IPS-18a (cell line): Measurements from ENCODE around the gene FBXO45.
"Not testable (repeated sequence)": the region's sequence is repeated elsewhere in the genome, so short reads cannot be mapped to it uniquely, and the experiment has no call there.

Experiments
- H3K27ac ChIP-seq: one replicate; pipeline ENCODE4 v1.5.1; 2013; ENCODE audit warnings: low read length
- H3K27me3 ChIP-seq: one replicate; pipeline ENCODE4 v1.6.1; 2013; ENCODE audit warnings: mild to moderate bottlenecking, low read length; ENCODE audit not compliant: control insufficient read depth, insufficient read depth
- H3K36me3 ChIP-seq: one replicate; pipeline ENCODE4 v1.6.1; 2013; ENCODE audit warnings: low read depth, low read length; ENCODE audit not compliant: control insufficient read depth
- H3K4me1 ChIP-seq: one replicate; pipeline ENCODE4 v1.6.1; 2013; ENCODE audit warnings: low read depth, low read length; ENCODE audit not compliant: control insufficient read depth
- H3K4me3 ChIP-seq: one replicate; pipeline ENCODE4 v1.5.1; 2013; ENCODE audit warnings: low read length
- H3K9ac ChIP-seq: one replicate; pipeline ENCODE4 v1.6.1; 2013; ENCODE audit warnings: mild to moderate bottlenecking, low read length, moderate library complexity
- H3K9me3 ChIP-seq: one replicate; pipeline ENCODE4 v1.6.1; 2013; ENCODE audit warnings: low read depth, low read length; ENCODE audit not compliant: control insufficient read depth

Gene FBXO45

GRCh38 chr3:196541684-196542445 lies 26.6 kb upstream of the FBXO45 start:
- Histone ChIP-seq H3K4me1 (no peaks in the 10 kb centered on the region), H3K27ac (no peak overlapping the region), H3K4me3 (no peak overlapping the region), H3K9ac (no peak overlapping the region), H3K27me3 (no peaks in the 10 kb centered on the region), H3K36me3 (no peaks in the 10 kb centered on the region), H3K9me3 (no peaks in the 10 kb centered on the region)

DNA sequence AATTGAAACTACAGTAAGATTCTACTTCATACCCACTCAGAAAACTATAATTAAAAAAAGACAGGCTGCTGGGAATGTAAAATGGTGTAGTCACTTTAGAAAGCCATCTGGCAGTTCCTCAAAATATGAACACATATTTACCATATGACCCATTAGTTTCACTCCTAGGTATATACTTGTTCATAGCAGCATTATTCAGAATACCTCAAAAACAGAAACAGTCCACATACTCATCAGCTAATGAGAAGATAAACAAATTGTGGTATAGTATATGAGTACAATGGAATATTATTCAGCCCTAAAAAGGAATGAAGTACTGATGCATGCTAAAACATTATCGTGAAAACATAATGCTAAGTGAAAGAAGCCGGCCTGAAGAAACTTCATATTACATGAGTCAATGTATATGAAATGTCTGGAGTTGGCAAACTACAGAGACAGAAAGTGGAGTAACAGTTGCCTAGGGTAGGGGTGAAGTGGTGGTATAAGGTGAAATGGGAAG lies 23.9 kb upstream of the FBXO45 start:
- Histone ChIP-seq H3K9ac (no peak overlapping the region), H3K27ac (no peak overlapping the region), H3K9me3 (no peaks in the 10 kb centered on the region), H3K4me3 (no peak overlapping the region), H3K36me3 (no peaks in the 10 kb centered on the region), H3K4me1 (no peaks in the 10 kb centered on the region), H3K27me3 (no peaks in the 10 kb centered on the region)

- no peaks in the 10 kb centered on the region for H3K36me3 ChIP-seq
- H3K27ac ChIP-seq = no peak overlapping the region
- no peaks in the 10 kb centered on the region for H3K27me3 ChIP-seq
- H3K9ac ChIP-seq = no peak overlapping the region
- no peaks in the 10 kb centered on the region for H3K9me3 ChIP-seq
- H3K4me3 ChIP-seq = no peak overlapping the region
- H3K4me1 ChIP-seq = no peaks in the 10 kb centered on the region
These were observed 21.9 kb upstream of the FBXO45 start for GRCh38 chr3:196546537-196546936.

GRCh38 chr3:196547067-196547466 lies 21.4 kb upstream of the FBXO45 start:
- Histone ChIP-seq H3K27me3 (no peaks in the 10 kb centered on the region), H3K4me3 (no peak overlapping the region), H3K4me1 (no peaks in the 10 kb centered on the region), H3K9me3 (no peaks in the 10 kb centered on the region), H3K9ac (no peak overlapping the region), H3K27ac (no peak overlapping the region), H3K36me3 (no peaks in the 10 kb centered on the region)

DNA sequence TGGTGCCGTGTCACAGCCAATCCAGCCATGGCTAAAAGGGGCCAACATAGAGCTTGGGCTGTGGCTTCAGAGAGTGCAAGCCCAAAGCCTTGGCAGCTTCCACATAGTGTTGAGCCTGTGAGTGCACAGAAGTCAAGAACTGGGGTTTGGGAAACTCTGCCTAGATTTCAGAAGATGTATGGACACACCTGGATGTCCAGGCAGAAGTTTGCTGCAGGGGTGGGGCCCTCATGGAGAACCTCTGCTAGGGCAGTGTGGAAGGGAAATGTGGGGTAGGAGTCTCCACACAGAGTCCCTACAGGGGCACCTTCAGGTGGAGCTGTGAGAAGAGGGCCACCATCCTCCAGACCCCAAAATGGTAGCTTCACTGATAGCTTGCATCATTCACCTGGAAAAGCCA lies 19.1 kb upstream of the FBXO45 start:
- H3K4me3 ChIP-seq = not testable (repeated sequence)

GRCh38 chr3:196550172-196550571 lies 18.3 kb upstream of the FBXO45 start:
- not testable (repeated sequence) for H3K36me3 ChIP-seq, H3K27ac ChIP-seq, H3K27me3 ChIP-seq, H3K9ac ChIP-seq, H3K4me1 ChIP-seq, H3K9me3 ChIP-seq, H3K4me3 ChIP-seq

More for the DNA sequence above, 19.1 kb upstream of the FBXO45 start:
- H3K9me3 ChIP-seq, H3K27me3 ChIP-seq, H3K9ac ChIP-seq, H3K27ac ChIP-seq, H3K36me3 ChIP-seq, H3K4me1 ChIP-seq: not testable (repeated sequence)

DNA sequence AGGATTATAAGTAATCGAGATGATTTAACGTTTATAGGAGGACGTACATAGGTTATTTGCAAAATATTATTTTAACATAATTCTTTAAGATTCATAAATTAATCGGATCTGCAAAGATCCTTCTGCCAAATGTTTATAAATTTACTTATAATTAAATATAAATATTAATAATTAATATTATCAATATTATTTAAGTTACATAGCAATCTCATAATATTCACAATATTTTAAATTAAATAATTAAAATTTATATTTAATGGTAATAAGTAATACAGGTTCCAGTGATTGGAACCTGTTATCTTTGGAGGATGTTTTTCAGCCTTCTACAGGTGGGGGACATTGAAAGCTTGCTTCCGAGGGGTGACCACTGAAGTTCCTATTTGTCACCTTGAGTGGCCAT lies 16.2 kb upstream of the FBXO45 start:
- Histone ChIP-seq H3K36me3 (no peaks in the 10 kb centered on the region), H3K9me3 (no peaks in the 10 kb centered on the region), H3K9ac (no peak overlapping the region), H3K27ac (no peak overlapping the region), H3K4me3 (no peak overlapping the region), H3K27me3 (no peaks in the 10 kb centered on the region), H3K4me1 (no peaks in the 10 kb centered on the region)

DNA sequence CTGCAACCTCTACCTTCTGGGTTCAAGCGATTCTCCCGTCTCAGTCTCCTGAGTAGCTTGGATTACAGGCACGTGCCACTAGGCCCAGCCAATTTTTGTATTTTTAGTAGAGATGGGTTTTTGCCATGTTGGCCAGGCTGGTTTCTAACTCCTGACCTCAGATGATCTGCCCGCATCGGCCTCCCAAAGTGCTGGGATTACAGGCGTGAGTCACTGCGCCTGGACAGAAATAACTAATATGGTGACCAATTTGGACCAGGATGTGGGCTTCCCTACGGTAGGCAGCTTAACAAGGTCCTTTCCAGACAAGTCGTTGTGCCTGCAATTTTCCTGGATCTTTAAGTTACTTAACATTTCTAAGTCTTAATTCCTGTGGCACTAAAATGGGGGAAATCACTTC lies 14.9 kb upstream of the FBXO45 start:
- H3K9ac ChIP-seq = no peak overlapping the region
- H3K36me3 ChIP-seq = no peaks in the 10 kb centered on the region
- no peak overlapping the region for H3K4me3 ChIP-seq
- H3K27me3 ChIP-seq = no peaks in the 10 kb centered on the region
- H3K9me3 ChIP-seq = no peaks in the 10 kb centered on the region
- H3K4me1 ChIP-seq = no peaks in the 10 kb centered on the region
- H3K27ac ChIP-seq = no peak overlapping the region

DNA sequence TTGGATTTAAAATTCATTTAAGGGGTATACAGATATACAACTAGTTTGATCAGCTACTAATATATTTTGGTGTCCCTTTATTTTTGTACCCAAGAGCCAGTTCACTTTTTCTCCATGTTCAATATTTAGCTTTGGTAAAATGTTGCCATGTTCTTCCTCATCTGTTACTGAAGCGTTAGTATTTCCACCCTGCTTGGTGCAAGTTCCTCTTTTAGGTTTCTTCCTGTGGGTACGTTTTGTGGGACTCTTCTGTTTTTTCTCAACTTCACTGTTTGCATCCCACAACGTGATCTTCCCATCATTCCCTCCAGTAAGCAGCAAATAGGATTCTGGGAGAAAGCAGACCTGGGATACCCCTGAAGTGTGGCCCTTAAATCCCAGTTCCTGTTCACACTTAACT lies 14.3 kb upstream of the FBXO45 start:
- Histone ChIP-seq H3K9me3 (no peaks in the 10 kb centered on the region), H3K4me3 (no peak overlapping the region), H3K27me3 (no peaks in the 10 kb centered on the region), H3K27ac (no peak overlapping the region), H3K36me3 (no peaks in the 10 kb centered on the region), H3K9ac (no peak overlapping the region), H3K4me1 (no peaks in the 10 kb centered on the region)

DNA sequence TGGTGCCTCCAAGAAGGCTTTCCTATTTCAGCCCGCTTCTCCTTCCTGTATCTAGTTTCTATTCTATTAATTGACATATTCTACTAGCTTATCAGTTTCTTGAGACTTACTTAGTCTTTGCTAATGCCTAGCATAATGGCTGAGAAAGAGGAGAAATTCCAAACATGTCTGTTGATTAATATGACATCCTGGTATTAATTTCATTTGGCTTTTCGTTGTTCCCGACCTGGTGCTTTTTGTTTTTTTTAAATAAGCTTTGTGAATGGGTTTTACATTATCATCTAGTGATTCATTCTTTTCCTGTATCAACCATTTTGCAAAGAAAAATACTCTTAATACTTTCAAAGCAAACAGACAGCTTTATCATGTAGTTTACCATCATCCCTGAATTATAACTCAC lies 13.2 kb upstream of the FBXO45 start:
- Histone ChIP-seq H3K27ac (no peak overlapping the region), H3K4me3 (no peak overlapping the region), H3K36me3 (no peaks in the 10 kb centered on the region), H3K4me1 (no peaks in the 10 kb centered on the region), H3K27me3 (no peaks in the 10 kb centered on the region), H3K9ac (no peak overlapping the region), H3K9me3 (no peaks in the 10 kb centered on the region)

- no peak overlapping the region for H3K9ac ChIP-seq
- H3K4me1 ChIP-seq = no peaks in the 10 kb centered on the region
- no peak overlapping the region for H3K27ac ChIP-seq
- no peaks in the 10 kb centered on the region for H3K9me3 ChIP-seq
- H3K4me3 ChIP-seq = no peak overlapping the region
- no peaks in the 10 kb centered on the region for H3K36me3 ChIP-seq
- no peaks in the 10 kb centered on the region for H3K27me3 ChIP-seq
These were observed 11.2 kb upstream of the FBXO45 start for GRCh38 chr3:196557236-196557635.

DNA sequence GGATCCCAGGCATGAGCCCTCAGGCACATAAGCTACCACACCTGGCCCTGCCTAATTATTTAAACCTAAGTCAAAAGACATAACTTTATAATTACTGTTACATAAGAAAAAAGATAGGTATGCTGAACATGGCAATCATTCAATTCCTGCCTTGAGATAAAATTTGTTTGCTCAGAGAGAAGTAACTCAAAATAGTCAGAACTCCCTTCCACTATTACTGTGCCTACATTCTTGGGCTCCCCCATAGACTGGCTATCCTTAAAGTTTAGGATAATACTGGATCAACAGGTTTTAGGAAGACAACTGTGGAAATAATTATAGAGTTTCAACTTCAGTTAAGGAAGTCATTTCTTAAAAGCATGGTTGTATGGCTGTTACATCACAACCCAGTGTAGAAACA lies 10.0 kb upstream of the FBXO45 start:
- Histone ChIP-seq H3K27ac (no peak overlapping the region), H3K4me3 (no peak overlapping the region), H3K9me3 (no peaks in the 10 kb centered on the region)

More for the DNA sequence above, 10.0 kb upstream of the FBXO45 start:
- Histone ChIP-seq H3K27me3 (no peaks in the 10 kb centered on the region), H3K9ac (no peak overlapping the region), H3K4me1 (no peaks in the 10 kb centered on the region), H3K36me3 (no peaks in the 10 kb centered on the region)
